ENCODE results near the gene KCNF1.

GRCh38 chr2:10873790-10874437, 37.8 kb upstream of the KCNF1 start:
- TF ChIP-seq ESRRG (CRISPR knock-in tag; IDR thresholded peaks at IDR 0.05) (no peak), TSHZ2 (CRISPR knock-in tag; IDR thresholded peaks at IDR 0.05) (no peak), ZFP3 (CRISPR knock-in tag; IDR thresholded peaks at IDR 0.05) (no peak), RARB (CRISPR knock-in tag; IDR thresholded peaks at IDR 0.05) (no peak), CREB5 (CRISPR knock-in tag; IDR thresholded peaks at IDR 0.05; ENCODE audit: low read depth) (no peak), TOX (CRISPR knock-in tag; IDR thresholded peaks at IDR 0.05; ENCODE audit: borderline replicate concordance) (no peak), SNAI2 (CRISPR knock-in tag; IDR thresholded peaks at IDR 0.05) (no peak), ZNF8 (CRISPR knock-in tag; IDR thresholded peaks at IDR 0.05) (no peak)

Measured in SK-N-SH treated with all-trans-retinoic acid at 6 μM for 48 hours (cell line).